HG03095 (cell line): ENCODE results near the gene CPNE4.

Experiments used
- ATAC-seq: cut with Tn5 transposase; IDR thresholded peaks from one replicate; pipeline ENCODE4 v1.9.1; 2021; ENCODE audit warnings: moderate library complexity; ENCODE audit not compliant: unreplicated experiment

Gene CPNE4

GRCh38 chr3:131705558-131706051 lies 329.2 kb downstream of the CPNE4 start:
- ATAC-seq: peak; percentile 70

- ATAC-seq: no peak
Measured at GRCh38 chr3:131705099-131705498, 329.7 kb downstream of the CPNE4 start.

DNA sequence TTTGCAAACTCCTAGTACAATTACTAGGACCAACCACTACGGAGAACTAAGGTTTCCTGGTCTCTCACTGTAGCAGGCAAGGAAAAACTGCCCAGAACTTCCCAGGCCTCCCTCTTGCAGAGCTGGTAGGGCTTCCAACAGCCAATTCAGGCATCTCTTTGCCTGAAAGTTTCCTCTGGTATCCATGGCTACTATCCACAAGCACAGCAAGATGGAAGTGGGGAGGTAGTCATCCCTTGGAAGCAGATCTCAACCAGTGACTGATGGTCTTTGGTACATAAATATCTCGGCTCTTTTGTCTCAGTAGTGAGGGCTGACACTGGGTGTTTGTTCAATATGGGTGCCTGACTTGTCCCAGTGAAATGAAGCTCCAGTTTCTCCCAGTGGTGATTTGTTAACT lies 330.7 kb downstream of the CPNE4 start:
- ATAC-seq: no peak

GRCh38 chr3:131702146-131702545 lies 332.7 kb downstream of the CPNE4 start:
- no peak for ATAC-seq

- no peak for ATAC-seq
Measured at GRCh38 chr3:131701153-131701770, 333.6 kb downstream of the CPNE4 start.

DNA sequence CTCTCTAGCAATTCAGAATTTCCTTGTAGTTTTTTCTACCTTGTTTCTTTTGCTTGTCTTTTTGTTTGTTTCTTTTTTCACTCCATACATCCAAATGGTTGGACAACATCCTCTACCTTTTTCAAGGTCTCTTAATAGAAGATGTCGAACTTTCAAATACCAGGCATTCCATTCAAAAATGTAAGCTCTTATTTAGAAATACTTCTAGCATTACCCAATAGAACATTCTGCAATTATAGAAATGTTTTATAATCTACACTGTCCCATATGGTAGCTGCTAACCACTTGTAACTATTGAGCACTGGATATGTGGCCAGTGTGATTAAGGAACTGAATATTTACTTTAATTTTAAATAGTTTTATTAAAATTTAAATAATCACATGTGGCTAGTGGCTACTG lies 335.8 kb downstream of the CPNE4 start:
- ATAC-seq: no peak

GRCh38 chr3:131694376-131694775 lies 340.4 kb downstream of the CPNE4 start:
- no peak for ATAC-seq

GRCh38 chr3:131692356-131692755 lies 342.5 kb downstream of the CPNE4 start:
- no peak for ATAC-seq

GRCh38 chr3:131690800-131691199 lies 344.0 kb downstream of the CPNE4 start:
- ATAC-seq: no peak

GRCh38 chr3:131688370-131688769 lies 346.4 kb downstream of the CPNE4 start:
- no peak for ATAC-seq

- ATAC-seq: no peak
Measured at GRCh38 chr3:131669600-131669999, 365.2 kb downstream of the CPNE4 start.

- no peak for ATAC-seq
Measured at GRCh38 chr3:131658771-131659170, 376.0 kb downstream of the CPNE4 start.

- no peak for ATAC-seq
Measured at GRCh38 chr3:131658115-131658514, 376.7 kb downstream of the CPNE4 start.

- ATAC-seq: no peak
Measured at GRCh38 chr3:131655070-131655690, 379.6 kb downstream of the CPNE4 start.

DNA sequence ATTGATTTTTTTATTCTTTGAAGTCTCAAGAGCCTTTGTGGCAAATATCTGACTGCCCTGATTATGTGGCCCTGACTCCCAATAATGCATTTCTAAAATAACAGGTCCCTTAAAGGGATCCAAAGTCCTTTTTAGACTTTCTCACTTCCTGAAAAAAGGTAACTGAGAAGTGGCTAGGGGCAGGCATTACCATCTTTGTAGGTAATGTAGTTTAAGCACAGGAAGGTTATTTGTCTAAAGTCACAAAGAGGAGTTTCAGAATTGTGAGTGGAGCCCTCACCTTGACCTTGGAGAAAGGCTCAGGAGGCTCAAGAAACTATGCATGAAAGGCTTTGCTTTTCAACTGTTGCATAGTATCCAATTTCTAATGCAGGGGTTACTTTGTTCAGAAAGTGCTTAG lies 389.2 kb downstream of the CPNE4 start:
- ATAC-seq: no peak

- no peak for ATAC-seq
Measured at GRCh38 chr3:131636266-131636775, 398.5 kb downstream of the CPNE4 start.

DNA sequence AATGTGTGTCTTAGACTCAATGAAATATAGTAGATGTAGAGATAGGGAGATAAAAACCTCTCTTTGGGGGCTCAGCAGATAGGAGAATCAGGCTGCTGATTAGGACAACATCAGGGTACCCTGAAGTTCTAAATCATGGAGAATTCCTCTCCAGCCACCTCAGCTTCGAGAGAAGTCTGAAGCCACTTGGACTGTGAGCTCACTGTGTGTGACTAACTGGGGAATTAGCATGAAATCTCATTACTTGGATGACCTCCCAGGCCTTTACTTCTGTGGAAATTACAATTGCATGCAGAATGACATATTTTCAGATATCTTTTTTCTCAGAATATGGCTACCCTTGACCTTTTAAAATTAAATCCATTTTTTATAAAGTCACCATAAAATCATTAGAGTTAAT lies 404.0 kb downstream of the CPNE4 start:
- ATAC-seq: no peak

- peak; percentile 95 for ATAC-seq
Measured at GRCh38 chr3:131630097-131630496, 404.7 kb downstream of the CPNE4 start.

GRCh38 chr3:131623431-131623830 lies 411.4 kb downstream of the CPNE4 start:
- ATAC-seq: no peak

- no peak for ATAC-seq
Measured at GRCh38 chr3:131622726-131623125, 412.1 kb downstream of the CPNE4 start.

DNA sequence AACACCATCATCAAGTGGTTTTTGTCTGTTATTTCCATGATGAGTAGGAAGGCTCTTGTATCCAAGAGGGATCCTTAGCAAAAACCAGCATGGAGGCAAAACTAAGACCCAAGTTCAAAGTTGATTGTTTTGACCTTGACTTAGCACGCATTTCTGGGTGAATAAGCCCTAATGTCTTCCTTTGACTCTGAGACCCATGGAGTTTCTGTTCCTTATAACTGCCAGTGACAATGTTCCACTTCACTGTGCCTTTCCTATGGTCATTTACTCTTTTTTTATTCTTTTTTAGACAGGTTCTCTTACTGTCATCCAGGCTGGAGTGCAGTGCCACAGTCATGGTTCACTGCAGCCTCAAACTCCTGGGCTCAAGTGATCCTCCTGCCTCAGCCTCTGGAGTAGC lies 413.8 kb downstream of the CPNE4 start:
- ATAC-seq: no peak

DNA sequence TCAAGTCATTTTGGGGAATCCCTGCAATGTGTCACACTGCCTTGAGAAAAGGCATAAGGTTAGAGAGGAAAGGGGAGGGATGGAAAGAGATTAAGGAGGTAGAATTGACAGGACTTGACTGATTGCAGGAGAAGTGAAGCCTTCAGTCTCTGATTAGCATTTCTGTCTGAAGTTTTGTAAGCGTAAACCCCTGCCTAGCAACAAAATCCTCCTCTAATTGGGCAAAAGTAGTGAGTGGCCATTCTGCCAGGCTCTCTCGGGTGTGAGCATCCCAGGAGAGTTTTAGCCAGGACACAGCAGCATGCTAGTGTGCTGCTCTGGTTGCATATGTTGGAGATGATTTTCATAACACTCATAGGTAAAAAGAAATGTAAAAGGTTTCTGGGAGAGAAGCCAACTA lies 415.0 kb downstream of the CPNE4 start:
- ATAC-seq: no peak

GRCh38 chr3:131616719-131617118 lies 418.1 kb downstream of the CPNE4 start:
- ATAC-seq: no peak
